Body of pancreas (tissue), 4 donors: ENCODE data around the gene CELSR3. TPM values are rescaled to one million over a fixed set of nuclear protein-coding genes. Genes with fewer than 3 reads are reported as not detected.

Source experiments
- ATAC-seq: fragments of 150-250 bp; one replicate; pipeline ENCODE4 v1.9.1; 2016
- DNase-seq, 4 donors: peaks; one replicate each; pipeline ENCODE4 v3.0.0-alpha.2; 2019
- H3K27ac ChIP-seq, 4 donors: fragments of 200-600 bp; sonication (generic); 1 replicate in 3 of 4; 2 replicates in 1 of 4; pipeline versions ENCODE4 v1.5.1 to v1.6.1; 2016 to 2019; ENCODE audit warnings: mild to moderate bottlenecking in 1 of 4, mixed read lengths in 1 of 4, moderate library complexity in 1 of 4
- H3K27me3 ChIP-seq, 2 donors: fragments of 200-600 bp; sonication (generic); one replicate each; pipeline ENCODE4 v1.6.0; 2016; ENCODE audit warnings: mild to moderate bottlenecking in 1 of 2
- H3K36me3 ChIP-seq, 2 donors: fragments of 200-600 bp; sonication (generic); replicated peaks in 1 of 2; 2 replicates each; pipeline ENCODE4 v1.5.1; 2016; ENCODE audit warnings: low read depth in 2 of 2; ENCODE audit not compliant: insufficient read depth in 1 of 2
- H3K4me1 ChIP-seq: fragments of 200-600 bp; sonication (generic); one replicate; pipeline ENCODE4 v1.6.0; 2016
- H3K4me3 ChIP-seq, 2 donors: fragments of 200-600 bp; sonication (generic); 1 replicate in 1 of 2; 2 replicates in 1 of 2; pipeline ENCODE4 v1.5.1; 2016 to 2019
- H3K9me3 ChIP-seq, 3 donors: fragments of 200-600 bp; sonication (generic); 1 replicate in 2 of 3; 2 replicates in 1 of 3; pipeline ENCODE4 v1.5.1; 2016
- CTCF ChIP-seq, 7 experiments: fragments of 450-650 bp in 4 of 7; fragments of 200-600 bp in 3 of 7; sonication (generic) in 3 of 7; IDR thresholded peaks; one replicate each; pipeline ENCODE4 v1.5.1; 2016 to 2019; ENCODE audit warnings: antibody characterized with exemption in 7 of 7
- POLR2A ChIP-seq, 3 donors: fragments of 450-650 bp; IDR thresholded peaks; one replicate each; pipeline ENCODE4 v1.6.1; 2016; ENCODE audit warnings: antibody characterized with exemption in 3 of 3, mild to moderate bottlenecking in 2 of 3
- WGBS, 2 donors: methylation state at CpG; one replicate each; pipeline ENCODE4 v1.1.5; 2017; 5-methylcytosine and 5-hydroxymethylcytosine counted together
- intact Hi-C: fragments of 100-400 bp; cut with DNase I; formaldehyde crosslinking; loops from one replicate; pipeline ENCODE4 v1.15.1; 2023
- total RNA-seq, 2 donors: library from RNA; depleted of rRNA; stranded (reverse); fragments of >200 nt; gene quantifications; one replicate each; pipeline ENCODE4 v1.1.0, GENCODE V29; 2016

The CELSR3 gene
- total RNA-seq, 2 donors from 2014 or later = 0.66 to 2.6 TPM

GRCh38 chr3:48674505-48674904, 11.8 kb upstream of the CELSR3 start:
- Histone ChIP-seq H3K4me3 (no peak overlapping the region), H3K4me1 (no peaks in the 10 kb centered on the region), H3K36me3 (peaks cover 0 to 2% of the 10 kb centered on the region in 2 donors), H3K9me3 (no peaks in the 10 kb centered on the region), H3K27ac (no peak overlapping the region), H3K27me3 (no peaks in the 10 kb centered on the region)
- 90 to 91% methylated on average over 8 to 9 of the region's 9 CpGs for WGBS, 2 donors
- no peak for ATAC-seq
- TF ChIP-seq CTCF (IDR thresholded peaks at IDR 0.05) (no peak), POLR2A (IDR thresholded peaks at IDR 0.05) (no peak)
- intact Hi-C loops = no loop called here
- no peak for DNase-seq

GRCh38 chr3:48672522-48672921, 9.8 kb upstream of the CELSR3 start:
- Histone ChIP-seq H3K36me3 (no peaks in the 10 kb centered on the region), H3K4me3 (no peak overlapping the region), H3K4me1 (no peaks in the 10 kb centered on the region), H3K27ac (no peak overlapping the region), H3K27me3 (no peaks in the 10 kb centered on the region), H3K9me3 (no peaks in the 10 kb centered on the region)
- intact Hi-C loops = no loop called here
- DNase-seq = no peak
- 47 to 58% methylated on average over 1 of the region's 1 CpG for WGBS, 2 donors
- no peak for ATAC-seq
- TF ChIP-seq POLR2A (IDR thresholded peaks at IDR 0.05) (no peak), CTCF (IDR thresholded peaks at IDR 0.05) (no peak)

GRCh38 chr3:48664929-48665328, 2.2 kb upstream of the CELSR3 start:
- intact Hi-C loops = no loop called here
- ATAC-seq (no peak), DNase-seq (no peak)
- Histone ChIP-seq H3K4me3 (no peak overlapping the region), H3K36me3 (no peaks in the 10 kb centered on the region), H3K9me3 (no peaks in the 10 kb centered on the region), H3K4me1 (peaks cover 29% of the 10 kb centered on the region), H3K27ac (no peak overlapping the region), H3K27me3 (peaks cover 0 to 14% of the 10 kb centered on the region in 2 donors)
- WGBS, 2 donors = 85 to 93% methylated on average over 4 of the region's 4 CpGs
- TF ChIP-seq CTCF (IDR thresholded peaks at IDR 0.05) (no peak), POLR2A (IDR thresholded peaks at IDR 0.05) (no peak)

- peaks cover 29% of the 10 kb centered on the region for H3K4me1 ChIP-seq
- H3K27ac ChIP-seq = no peak overlapping the region
- H3K9me3 ChIP-seq = no peaks in the 10 kb centered on the region
- TF ChIP-seq CTCF (IDR thresholded peaks at IDR 0.05) (peak in 1 of 7 experiments; percentile 4), POLR2A (IDR thresholded peaks at IDR 0.05) (no peak)
- 50 to 56% methylated on average over 11 of the region's 11 CpGs for WGBS, 2 donors
- no peak for DNase-seq
- H3K36me3 ChIP-seq = no peaks in the 10 kb centered on the region
- intact Hi-C loops = no loop called here
- no peak overlapping the region for H3K4me3 ChIP-seq
- ATAC-seq = no peak
- peaks cover 0 to 14% of the 10 kb centered on the region in 2 donors for H3K27me3 ChIP-seq
Observed at GRCh38 chr3:48664313-48664644, 1.6 kb upstream of the CELSR3 start.

- TF ChIP-seq CTCF (IDR thresholded peaks at IDR 0.05) (peak in 6 of 7 experiments; percentile 29 to 52 (median 40)), POLR2A (IDR thresholded peaks at IDR 0.05) (peak; percentile 10 to 47 (median 41))
- peak overlapping the region in 2 of 4 donors; percentile 54 to 57 for H3K27ac ChIP-seq
- no peak overlapping the region for H3K4me3 ChIP-seq
- ATAC-seq (peak; percentile 81), DNase-seq (peak; percentile 81 to 90 (median 86))
- H3K36me3 ChIP-seq = no peaks in the 10 kb centered on the region
- no peaks in the 10 kb centered on the region for H3K9me3 ChIP-seq
- intact Hi-C loops = no loop called here
- H3K27me3 ChIP-seq = peaks cover 0 to 14% of the 10 kb centered on the region in 2 donors
- H3K4me1 ChIP-seq = peaks cover 29% of the 10 kb centered on the region
- 2 to 3% methylated on average over 28 to 66 of the region's 66 CpGs for WGBS, 2 donors
Observed at GRCh38 chr3:48663489-48664312, 1.0 kb upstream of the CELSR3 start.
